ENCODE data around the gene ARRB1.

ARRB1 gene

DNA sequence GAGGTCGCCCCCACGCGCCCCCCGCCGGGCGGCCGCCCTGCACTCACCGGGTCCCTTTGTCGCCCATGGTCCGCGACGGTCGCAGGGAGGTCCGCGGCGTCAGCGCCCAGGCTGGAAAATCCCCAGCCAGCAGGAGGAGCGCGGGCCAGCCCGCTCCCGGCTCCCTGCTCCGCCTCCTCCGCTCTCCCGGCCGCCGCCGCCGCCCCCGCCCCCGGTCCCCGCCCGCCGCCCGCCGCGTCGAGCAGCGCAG, at the start of gene ARRB1:
ARRB1 (minus strand) TSS at position 121 of the 250 bp plus-strand sequence; CDS start at position 67, 54 bp downstream.
- Histone ChIP-seq H3K4me3 (ENCODE audit: low read depth in 1 of 2, low read length in 2 of 2) (peak within 1 kb of the TSS; percentile 95 to 98), H3K9me3 (ENCODE audit: control insufficient read depth in 1 of 2, low read length in 2 of 2) (no peaks in the 10 kb centered on the region), H3K9ac (ENCODE audit: low read depth in 1 of 2, low read length in 2 of 2) (peak within 1 kb of the TSS; percentile 83 to 87), H3K4me1 (ENCODE audit: control insufficient read depth in 1 of 2, insufficient read depth in 2 of 2, low read length in 2 of 2) (peaks cover 50 to 56% of the 10 kb centered on the region in 2 donors), H3K27ac (ENCODE audit: low read depth, low read length) (peak within 1 kb of the TSS; percentile 90), H3K36me3 (ENCODE audit: control insufficient read depth in 1 of 2, insufficient read depth in 2 of 2, low read length in 2 of 2) (no peaks in the 10 kb centered on the region), H3K27me3 (ENCODE audit: control insufficient read depth in 1 of 2, insufficient read depth in 2 of 2, low read length in 2 of 2) (no peaks in the 10 kb centered on the region)

DNA sequence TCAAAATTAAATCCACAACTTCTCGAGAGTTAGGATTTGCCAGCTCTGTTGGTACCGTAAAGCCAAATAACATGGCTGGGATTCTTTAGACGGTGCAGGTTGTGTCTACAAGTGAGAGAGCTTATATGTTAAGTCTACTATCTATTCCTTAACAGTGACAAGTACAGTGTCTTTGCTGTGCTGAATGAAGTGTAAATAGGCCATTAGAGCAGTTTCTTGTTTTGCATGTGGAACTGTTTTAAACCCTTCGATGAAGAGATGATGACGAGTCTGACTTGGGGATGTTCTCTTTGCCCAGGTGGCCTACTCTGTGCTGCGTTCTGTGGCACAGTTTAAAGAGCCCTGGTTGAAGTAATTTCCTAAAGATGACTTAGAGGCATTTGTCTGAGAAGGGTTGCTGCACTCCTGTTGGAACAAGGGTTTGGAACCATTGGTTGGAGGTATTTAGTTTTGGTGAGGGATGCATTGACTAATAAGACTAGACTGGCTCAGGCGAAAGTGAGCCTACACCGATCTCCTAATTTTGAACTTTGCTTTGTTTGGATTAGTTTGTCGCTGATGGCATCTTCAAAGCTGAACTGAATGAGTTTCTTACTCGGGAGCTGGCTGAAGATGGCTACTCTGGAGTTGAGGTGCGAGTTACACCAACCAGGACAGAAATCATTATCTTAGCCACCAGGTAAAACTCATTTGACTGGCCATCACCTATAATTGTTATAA, 48.8 kb upstream of the ARRB1 start:
- H3K4me1 ChIP-seq (ENCODE audit: control insufficient read depth in 1 of 2, insufficient read depth in 2 of 2, low read length in 2 of 2), result peaks cover 22 to 24% of the 10 kb centered on the region in 2 donors
- H3K27ac ChIP-seq (ENCODE audit: low read depth, low read length), result peak overlapping the region; percentile 87

DNA sequence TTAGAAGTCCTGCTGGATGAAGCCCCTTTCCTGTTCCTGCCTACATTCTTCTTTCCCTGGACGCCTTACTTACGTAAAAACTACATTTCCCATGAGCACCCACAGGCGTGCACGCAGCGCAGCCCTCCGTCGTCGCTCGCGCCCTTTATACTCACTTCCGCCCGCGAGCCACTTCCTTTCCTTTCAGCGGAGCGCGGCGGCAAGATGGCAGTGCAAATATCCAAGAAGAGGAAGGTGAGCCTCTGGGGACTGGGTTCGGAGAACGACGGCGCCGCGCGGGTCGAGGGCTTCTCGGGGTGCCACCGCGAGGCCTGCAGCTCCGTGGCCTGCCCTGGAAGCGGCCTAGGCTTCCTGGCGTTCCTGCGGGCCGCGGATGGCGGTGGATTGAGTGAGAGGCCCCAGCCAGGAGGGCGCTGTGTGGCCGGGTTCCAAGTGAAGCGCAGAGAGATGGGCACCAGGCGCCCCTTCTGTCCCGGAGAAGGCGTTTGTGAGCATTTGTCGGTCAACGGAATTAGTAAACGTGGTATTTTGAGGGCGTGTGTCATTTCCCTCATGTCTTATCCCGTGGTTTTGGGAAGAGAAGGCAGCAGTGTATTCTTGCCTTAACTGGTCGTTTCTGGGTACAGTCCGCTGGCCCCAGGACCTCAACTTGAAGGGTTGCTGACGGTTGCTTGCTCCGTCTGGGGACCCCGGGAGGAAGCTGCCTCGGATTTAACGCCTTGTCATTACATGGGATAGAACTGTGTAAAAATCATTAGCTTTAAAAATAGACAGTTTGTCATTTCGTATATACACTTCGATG, 48.1 kb upstream of the ARRB1 start, which contains the start of gene RPS3:
RPS3 (plus strand) TSS at position 175 of the 802 bp plus-strand sequence; CDS start at position 205, 30 bp downstream.
- H3K27ac ChIP-seq (ENCODE audit: low read depth, low read length), result peak within 1 kb of the TSS; percentile 87
- H3K4me1 ChIP-seq (ENCODE audit: control insufficient read depth in 1 of 2, insufficient read depth in 2 of 2, low read length in 2 of 2), result peaks cover 22 to 24% of the 10 kb centered on the region in 2 donors
- peak within 1 kb of the TSS; percentile 92 to 100 for H3K9ac ChIP-seq (ENCODE audit: low read depth in 1 of 2, low read length in 2 of 2)
- H3K27me3 ChIP-seq (ENCODE audit: control insufficient read depth in 1 of 2, insufficient read depth in 2 of 2, low read length in 2 of 2), result no peaks in the 10 kb centered on the region
- H3K9me3 ChIP-seq (ENCODE audit: control insufficient read depth in 1 of 2, low read length in 2 of 2), result no peaks in the 10 kb centered on the region
- peaks cover 30 to 34% of the 10 kb centered on the region in 2 donors for H3K36me3 ChIP-seq (ENCODE audit: control insufficient read depth in 1 of 2, insufficient read depth in 2 of 2, low read length in 2 of 2)
- H3K4me3 ChIP-seq (ENCODE audit: low read depth in 1 of 2, low read length in 2 of 2), result peak within 1 kb of the TSS; percentile 88 to 100

More for the DNA sequence above, 48.8 kb upstream of the ARRB1 start:
- Histone ChIP-seq H3K27me3 (ENCODE audit: control insufficient read depth in 1 of 2, insufficient read depth in 2 of 2, low read length in 2 of 2) (no peaks in the 10 kb centered on the region), H3K4me3 (ENCODE audit: low read depth in 1 of 2, low read length in 2 of 2) (peak overlapping the region; percentile 88 to 100), H3K9me3 (ENCODE audit: control insufficient read depth in 1 of 2, low read length in 2 of 2) (no peaks in the 10 kb centered on the region), H3K36me3 (ENCODE audit: control insufficient read depth in 1 of 2, insufficient read depth in 2 of 2, low read length in 2 of 2) (peaks cover 37 to 42% of the 10 kb centered on the region in 2 donors), H3K9ac (ENCODE audit: low read depth in 1 of 2, low read length in 2 of 2) (peak overlapping the region; percentile 92 to 100)

DNA sequence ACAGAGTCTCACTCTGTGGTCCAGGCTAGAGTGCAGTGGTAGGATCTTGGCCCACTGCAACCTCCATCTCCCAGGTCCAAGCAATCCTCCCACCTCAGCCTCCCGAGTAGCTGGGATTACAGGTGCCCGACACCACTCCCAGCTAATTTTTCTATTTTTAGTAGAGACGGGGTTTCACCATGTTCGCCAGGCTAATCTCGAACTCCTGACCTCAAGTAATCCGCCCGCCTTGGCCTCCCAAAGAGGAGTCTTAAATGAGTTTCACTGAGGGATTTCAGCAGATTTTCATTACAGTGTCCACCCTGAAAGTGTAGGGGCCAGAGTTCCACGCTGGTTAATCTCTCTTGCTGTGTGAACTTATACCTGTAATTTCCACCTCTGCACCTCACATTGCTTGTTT, 47.4 kb upstream of the ARRB1 start:
- Histone ChIP-seq H3K27ac (ENCODE audit: low read depth, low read length) (no peak overlapping the region), H3K9ac (ENCODE audit: low read depth in 1 of 2, low read length in 2 of 2) (no peak overlapping the region)

DNA sequence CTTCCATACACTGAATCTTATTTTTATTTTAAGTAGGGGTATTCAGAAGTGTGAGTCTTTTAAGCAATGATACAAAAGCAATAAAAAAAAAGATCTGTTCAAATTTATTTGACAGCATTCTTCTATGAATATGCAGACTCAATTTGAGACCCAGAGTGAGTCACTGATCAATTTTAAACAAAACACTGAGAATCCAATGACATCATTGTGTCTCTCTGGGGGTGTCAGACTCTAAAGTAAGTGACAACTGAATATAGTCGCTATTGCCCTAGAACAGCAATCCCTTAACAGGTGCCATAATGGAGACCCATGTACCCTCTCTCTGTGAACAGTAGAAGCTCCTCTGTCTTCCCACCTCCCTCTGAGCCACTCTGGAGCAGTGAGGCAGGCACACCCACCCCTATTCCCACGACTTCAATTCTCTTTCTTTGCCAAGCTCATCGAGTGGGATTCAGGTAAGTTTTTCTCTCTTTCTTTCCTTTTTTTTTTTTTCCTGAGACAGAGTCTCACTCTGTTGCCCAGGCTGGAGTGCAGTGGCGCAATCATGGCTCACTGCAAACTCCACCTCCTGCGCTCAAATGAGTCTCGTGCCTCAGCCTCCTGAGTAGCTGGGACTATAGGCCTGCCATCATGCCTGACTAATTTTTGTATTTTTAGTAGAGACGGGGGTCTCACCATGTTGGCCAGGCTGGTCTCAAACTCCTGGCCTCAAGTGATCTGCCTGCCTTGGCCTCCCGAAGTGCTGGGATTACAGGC, 42.8 kb upstream of the ARRB1 start:
- Histone ChIP-seq H3K9ac (ENCODE audit: low read depth in 1 of 2, low read length in 2 of 2) (no peak overlapping the region), H3K4me1 (ENCODE audit: control insufficient read depth in 1 of 2, insufficient read depth in 2 of 2, low read length in 2 of 2) (no peaks in the 10 kb centered on the region), H3K36me3 (ENCODE audit: control insufficient read depth in 1 of 2, insufficient read depth in 2 of 2, low read length in 2 of 2) (no peaks in the 10 kb centered on the region), H3K27ac (ENCODE audit: low read depth, low read length) (no peak overlapping the region), H3K4me3 (ENCODE audit: low read depth in 1 of 2, low read length in 2 of 2) (no peak overlapping the region), H3K27me3 (ENCODE audit: control insufficient read depth in 1 of 2, insufficient read depth in 2 of 2, low read length in 2 of 2) (no peaks in the 10 kb centered on the region), H3K9me3 (ENCODE audit: control insufficient read depth in 1 of 2, low read length in 2 of 2) (no peaks in the 10 kb centered on the region)

More for the DNA sequence above, 47.4 kb upstream of the ARRB1 start:
- H3K4me1 ChIP-seq (ENCODE audit: control insufficient read depth in 1 of 2, insufficient read depth in 2 of 2, low read length in 2 of 2), result peaks cover 22 to 24% of the 10 kb centered on the region in 2 donors
- no peaks in the 10 kb centered on the region for H3K27me3 ChIP-seq (ENCODE audit: control insufficient read depth in 1 of 2, insufficient read depth in 2 of 2, low read length in 2 of 2)
- H3K9me3 ChIP-seq (ENCODE audit: control insufficient read depth in 1 of 2, low read length in 2 of 2), result no peaks in the 10 kb centered on the region
- H3K4me3 ChIP-seq (ENCODE audit: low read depth in 1 of 2, low read length in 2 of 2), result no peak overlapping the region
- H3K36me3 ChIP-seq (ENCODE audit: control insufficient read depth in 1 of 2, insufficient read depth in 2 of 2, low read length in 2 of 2), result peaks cover 24 to 28% of the 10 kb centered on the region in 2 donors

DNA sequence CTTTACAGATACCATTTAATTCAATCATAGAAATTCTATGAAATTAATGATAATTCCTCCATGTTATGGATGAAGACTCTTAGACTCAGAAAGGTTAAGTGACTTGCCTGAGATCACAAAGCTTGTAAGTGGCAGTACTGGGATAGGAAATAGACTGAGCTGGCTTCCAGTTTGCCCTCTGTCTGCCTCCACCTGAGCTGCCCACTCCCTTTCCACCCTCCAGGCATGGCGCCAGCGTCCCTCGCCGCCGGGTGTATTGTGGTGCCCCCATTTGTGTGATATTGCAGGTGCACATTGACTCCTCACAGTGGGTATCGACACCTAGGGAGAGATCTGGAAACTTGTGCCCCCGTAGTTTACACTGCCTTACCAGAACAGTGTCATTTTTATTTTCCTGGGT, 38.5 kb upstream of the ARRB1 start:
- no peaks in the 10 kb centered on the region for H3K9me3 ChIP-seq (ENCODE audit: control insufficient read depth in 1 of 2, low read length in 2 of 2)
- H3K27ac ChIP-seq (ENCODE audit: low read depth, low read length), result no peak overlapping the region
- H3K4me3 ChIP-seq (ENCODE audit: low read depth in 1 of 2, low read length in 2 of 2), result no peak overlapping the region

DNA sequence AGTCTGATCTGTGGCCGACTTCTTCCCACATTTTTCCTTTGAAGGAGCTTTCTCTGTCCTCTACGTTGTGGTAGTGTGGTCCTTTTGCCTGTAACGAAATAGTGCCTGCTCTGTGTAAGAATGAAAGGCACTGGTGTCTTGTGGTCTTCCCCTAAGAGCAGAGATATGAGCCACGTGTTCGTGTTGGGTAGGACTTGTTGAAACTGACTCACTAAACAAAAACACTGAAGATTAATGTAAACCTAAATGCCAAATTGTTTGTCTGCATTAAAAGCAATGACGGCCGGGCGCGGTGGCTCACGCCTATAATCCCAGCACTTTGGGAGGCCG, 37.8 kb upstream of the ARRB1 start:
- Histone ChIP-seq H3K36me3 (ENCODE audit: control insufficient read depth in 1 of 2, insufficient read depth in 2 of 2, low read length in 2 of 2) (no peaks in the 10 kb centered on the region), H3K4me3 (ENCODE audit: low read depth in 1 of 2, low read length in 2 of 2) (no peak overlapping the region), H3K9ac (ENCODE audit: low read depth in 1 of 2, low read length in 2 of 2) (no peak overlapping the region), H3K27me3 (ENCODE audit: control insufficient read depth in 1 of 2, insufficient read depth in 2 of 2, low read length in 2 of 2) (no peaks in the 10 kb centered on the region), H3K4me1 (ENCODE audit: control insufficient read depth in 1 of 2, insufficient read depth in 2 of 2, low read length in 2 of 2) (peaks cover 19 to 21% of the 10 kb centered on the region in 2 donors), H3K9me3 (ENCODE audit: control insufficient read depth in 1 of 2, low read length in 2 of 2) (no peaks in the 10 kb centered on the region), H3K27ac (ENCODE audit: low read depth, low read length) (no peak overlapping the region)

More for the DNA sequence above, 38.5 kb upstream of the ARRB1 start:
- peaks cover 12 to 19% of the 10 kb centered on the region in 2 donors for H3K4me1 ChIP-seq (ENCODE audit: control insufficient read depth in 1 of 2, insufficient read depth in 2 of 2, low read length in 2 of 2)
- H3K9ac ChIP-seq (ENCODE audit: low read depth in 1 of 2, low read length in 2 of 2), result no peak overlapping the region
- H3K36me3 ChIP-seq (ENCODE audit: control insufficient read depth in 1 of 2, insufficient read depth in 2 of 2, low read length in 2 of 2), result no peaks in the 10 kb centered on the region
- H3K27me3 ChIP-seq (ENCODE audit: control insufficient read depth in 1 of 2, insufficient read depth in 2 of 2, low read length in 2 of 2), result no peaks in the 10 kb centered on the region

DNA sequence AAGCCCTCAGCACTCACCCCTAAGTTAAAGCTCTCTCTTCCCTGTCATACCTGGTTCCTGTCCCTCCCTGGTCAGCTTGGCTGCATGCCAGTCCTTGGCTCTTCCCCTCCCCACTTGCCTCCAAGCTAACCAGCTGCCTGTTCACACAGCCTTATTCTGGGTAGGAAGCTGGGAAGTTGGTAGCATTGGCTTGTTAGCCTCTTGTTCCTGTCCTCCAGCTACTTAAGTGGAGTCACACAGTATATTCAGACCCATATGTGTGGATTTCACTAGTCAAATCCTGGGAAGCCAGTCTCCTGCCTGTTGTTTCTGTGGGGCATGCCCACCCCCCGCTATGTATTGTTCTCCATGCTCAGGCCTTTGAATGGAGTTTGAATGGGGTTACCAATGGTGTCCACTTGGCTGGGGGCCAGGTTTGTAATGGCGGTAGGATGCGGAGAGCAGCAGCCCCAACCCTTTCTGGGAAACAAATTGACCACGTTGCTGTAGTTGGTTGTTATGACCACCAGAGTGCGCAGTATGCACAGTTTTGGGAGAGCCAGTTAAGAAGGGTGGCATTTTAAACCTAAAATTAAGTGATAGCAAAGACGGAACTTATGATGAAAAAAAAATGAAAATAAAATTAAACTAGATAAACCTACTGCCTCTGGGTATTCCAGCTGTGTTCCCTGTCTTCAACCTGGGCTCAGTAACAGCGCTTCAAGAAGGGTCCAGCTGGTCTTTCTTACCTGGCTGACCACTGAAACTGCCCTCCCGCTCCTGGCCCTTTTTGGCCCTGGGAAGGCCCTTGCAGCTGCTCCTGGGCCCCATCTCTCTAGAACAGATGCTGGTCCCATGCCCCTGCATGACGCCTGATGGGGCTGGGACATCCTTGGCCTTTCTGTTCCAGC, 37.2 kb upstream of the ARRB1 start:
- Histone ChIP-seq H3K4me3 (ENCODE audit: low read depth in 1 of 2, low read length in 2 of 2) (no peak overlapping the region), H3K9ac (ENCODE audit: low read depth in 1 of 2, low read length in 2 of 2) (no peak overlapping the region), H3K36me3 (ENCODE audit: control insufficient read depth in 1 of 2, insufficient read depth in 2 of 2, low read length in 2 of 2) (no peaks in the 10 kb centered on the region), H3K9me3 (ENCODE audit: control insufficient read depth in 1 of 2, low read length in 2 of 2) (no peaks in the 10 kb centered on the region), H3K4me1 (ENCODE audit: control insufficient read depth in 1 of 2, insufficient read depth in 2 of 2, low read length in 2 of 2) (peaks cover 20 to 23% of the 10 kb centered on the region in 2 donors), H3K27ac (ENCODE audit: low read depth, low read length) (no peak overlapping the region), H3K27me3 (ENCODE audit: control insufficient read depth in 1 of 2, insufficient read depth in 2 of 2, low read length in 2 of 2) (no peaks in the 10 kb centered on the region)

DNA sequence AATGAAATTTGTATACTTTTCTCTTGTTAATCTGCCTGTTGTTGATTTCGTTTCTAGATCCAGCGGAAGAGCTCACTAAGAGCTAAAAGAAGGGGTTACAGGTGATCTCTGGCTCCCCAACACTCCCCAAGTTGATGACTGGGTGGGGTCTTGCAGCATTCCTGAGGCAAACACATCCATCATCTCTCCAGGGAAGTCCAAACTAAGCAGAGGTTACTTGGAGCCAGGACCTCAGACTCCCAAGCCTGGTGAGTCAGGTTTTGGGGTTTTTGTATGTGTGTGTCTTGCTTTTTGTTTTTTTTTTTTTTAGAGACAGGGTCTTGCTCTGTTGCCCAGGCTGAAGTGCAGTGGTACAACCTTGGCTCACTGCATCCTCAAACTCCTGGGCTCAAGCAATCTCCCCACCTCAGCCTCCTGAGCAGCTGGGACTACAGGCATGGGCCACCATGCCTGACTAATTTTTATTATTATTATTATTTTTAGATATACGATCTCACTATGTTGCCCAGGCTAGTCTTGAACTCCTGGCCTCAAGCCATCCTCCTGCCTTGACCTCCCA, 36.4 kb upstream of the ARRB1 start:
- H3K4me1 ChIP-seq (ENCODE audit: control insufficient read depth in 1 of 2, insufficient read depth in 2 of 2, low read length in 2 of 2), result peaks cover 20 to 23% of the 10 kb centered on the region in 2 donors
- H3K9me3 ChIP-seq (ENCODE audit: control insufficient read depth in 1 of 2, low read length in 2 of 2), result no peaks in the 10 kb centered on the region
- no peak overlapping the region for H3K9ac ChIP-seq (ENCODE audit: low read depth in 1 of 2, low read length in 2 of 2)
- H3K27ac ChIP-seq (ENCODE audit: low read depth, low read length), result no peak overlapping the region
- H3K36me3 ChIP-seq (ENCODE audit: control insufficient read depth in 1 of 2, insufficient read depth in 2 of 2, low read length in 2 of 2), result no peaks in the 10 kb centered on the region
- no peaks in the 10 kb centered on the region for H3K27me3 ChIP-seq (ENCODE audit: control insufficient read depth in 1 of 2, insufficient read depth in 2 of 2, low read length in 2 of 2)
- H3K4me3 ChIP-seq (ENCODE audit: low read depth in 1 of 2, low read length in 2 of 2), result no peak overlapping the region
